GM19324 (cell line): Measurements from ENCODE around the gene SEZ6.

Experiments
- ATAC-seq: cut with Tn5 transposase; IDR thresholded peaks from one replicate; pipeline ENCODE4 v1.9.1; 2021; ENCODE audit warnings: mild to moderate bottlenecking, moderate library complexity; ENCODE audit not compliant: unreplicated experiment, low FRiP score

SEZ6 gene

DNA sequence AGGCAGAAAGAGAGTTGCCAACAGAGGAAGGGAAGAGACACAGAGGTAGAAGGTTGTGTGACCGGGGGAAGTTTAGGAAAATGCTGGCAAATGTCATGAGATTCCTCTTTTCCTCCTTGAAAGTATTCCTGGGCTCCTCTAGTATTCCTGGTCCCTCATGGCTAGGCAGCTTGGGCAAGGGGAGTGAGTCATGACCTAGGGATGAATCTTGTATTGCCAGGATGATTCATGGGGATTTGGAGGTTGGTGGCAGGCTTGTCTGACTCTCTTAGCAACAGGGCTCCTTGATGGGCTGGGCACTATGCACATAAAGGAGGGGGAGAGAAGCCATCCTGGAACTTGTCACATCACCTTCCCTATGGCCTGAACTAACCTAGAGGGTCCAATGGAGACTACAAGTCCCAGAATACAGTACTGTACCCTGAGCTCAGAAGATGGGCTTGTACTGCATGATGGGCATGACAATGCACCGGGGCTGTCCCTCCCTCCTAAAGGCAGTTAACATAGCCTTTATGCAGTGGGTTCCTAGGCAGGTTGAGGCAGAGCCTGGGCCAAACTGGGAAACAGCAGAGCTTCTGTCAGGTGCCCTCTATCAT lies 2.1 kb upstream of the SEZ6 start:
- ATAC-seq: no peak

DNA sequence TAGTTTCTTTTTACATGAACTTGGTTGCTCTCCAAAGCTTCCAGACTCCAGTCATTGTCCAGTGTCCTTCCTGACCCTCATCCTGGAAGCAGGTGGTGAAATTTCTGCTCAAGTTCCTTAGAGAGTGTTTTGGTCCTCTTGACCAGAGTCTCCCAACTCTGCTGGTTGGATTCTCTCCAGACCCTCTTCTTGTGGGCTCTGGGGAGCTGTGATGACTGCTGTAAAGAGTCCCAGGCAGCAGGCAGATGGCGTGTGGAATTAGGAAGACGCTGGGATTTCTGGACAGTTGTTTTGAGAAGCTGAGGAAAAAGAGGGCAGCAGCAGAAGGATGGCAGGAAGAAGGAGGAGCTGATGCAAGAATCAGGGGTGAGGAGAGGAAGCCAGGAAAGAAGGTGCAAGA lies 1.6 kb upstream of the SEZ6 start:
- no peak for ATAC-seq

DNA sequence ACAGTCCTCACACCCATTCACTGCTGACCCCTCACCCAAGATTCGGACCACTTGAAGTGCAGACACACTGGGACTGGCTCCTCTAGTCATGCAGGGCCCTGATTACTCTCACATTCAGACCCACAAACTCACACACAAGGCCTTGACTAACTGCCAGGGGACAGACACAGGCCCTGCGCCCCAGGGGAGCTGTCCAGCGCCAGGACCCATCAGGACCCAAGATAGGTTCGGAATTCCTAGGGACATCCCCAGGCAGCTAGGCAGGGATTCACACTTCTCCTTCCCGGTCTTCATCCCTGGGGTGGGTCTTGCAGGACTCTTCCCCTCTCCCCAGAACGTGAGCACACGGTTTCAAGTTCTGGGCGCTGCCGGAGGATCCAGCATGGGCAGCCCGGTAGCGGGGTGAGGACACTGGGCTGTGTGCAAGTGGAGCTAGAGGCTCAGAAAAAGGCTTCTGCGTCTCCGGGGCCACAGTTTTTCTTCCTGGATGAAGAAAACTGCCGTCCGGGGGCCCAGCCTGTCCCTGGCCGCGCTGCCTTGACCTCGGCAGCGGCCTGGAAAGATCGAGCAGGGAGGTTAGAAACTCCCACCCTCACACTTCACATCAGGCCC lies 1.6 kb downstream of the SEZ6 start:
- ATAC-seq: no peak

DNA sequence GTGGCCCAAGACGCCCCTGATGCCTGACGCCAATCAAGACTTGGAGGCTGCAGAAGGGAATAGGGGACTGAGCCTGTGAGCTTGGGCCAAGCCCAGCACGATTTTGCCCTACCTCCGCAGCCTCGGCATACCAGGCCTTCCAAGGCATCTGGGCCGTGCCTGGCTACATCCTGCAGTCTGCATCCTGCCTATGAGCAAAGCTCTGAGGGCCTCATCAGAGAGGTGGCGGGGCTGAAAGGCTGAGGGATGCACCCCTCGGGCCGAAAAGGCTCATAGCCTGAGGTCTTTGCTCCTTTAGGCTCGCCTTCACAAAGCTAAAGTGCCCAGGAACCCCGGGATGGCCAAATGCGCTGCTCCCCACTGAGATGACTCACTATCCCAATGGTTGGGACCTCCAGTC lies 2.5 kb downstream of the SEZ6 start:
- no peak for ATAC-seq

GRCh38 chr17:29002811-29003210 lies 3.0 kb downstream of the SEZ6 start:
- no peak for ATAC-seq

DNA sequence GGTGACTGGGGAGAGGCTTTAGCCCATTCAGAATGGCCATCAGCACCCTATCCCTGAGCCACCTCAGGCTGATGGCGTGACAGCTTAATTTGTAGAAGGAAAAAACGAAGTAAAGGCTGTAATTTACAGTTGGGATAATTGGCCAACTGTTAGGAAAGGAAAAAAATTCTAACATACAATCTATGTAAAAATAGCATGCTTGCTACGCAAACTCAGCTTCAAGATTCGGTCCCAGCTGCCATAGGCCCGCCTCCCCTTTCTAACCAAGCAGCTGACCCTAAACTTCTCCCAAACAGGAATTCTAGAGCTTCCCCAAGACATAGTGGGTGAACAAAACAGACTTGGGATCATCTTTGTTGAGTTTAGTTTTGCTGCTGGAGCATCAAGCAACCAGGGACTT lies 4.9 kb downstream of the SEZ6 start:
- no peak for ATAC-seq

DNA sequence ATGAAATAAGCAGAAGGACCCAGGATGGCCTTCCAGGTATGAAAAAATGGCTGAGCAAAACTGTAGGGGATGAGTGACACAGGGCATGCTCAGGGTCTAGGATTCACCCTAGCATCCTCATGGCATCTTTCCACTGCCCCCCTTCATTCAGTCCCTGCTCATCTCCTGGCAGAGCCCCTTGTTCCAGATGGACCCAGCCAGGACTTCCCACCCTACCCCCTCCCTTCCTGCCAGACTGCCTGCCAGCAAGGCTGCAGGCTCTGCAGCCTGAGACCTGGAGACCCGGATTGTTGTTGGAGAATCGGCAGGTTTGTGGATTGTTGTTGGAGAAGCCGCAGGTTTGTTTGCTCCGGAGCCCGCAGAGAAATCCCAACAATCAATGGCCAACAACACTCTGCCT lies 6.6 kb downstream of the SEZ6 start:
- ATAC-seq: no peak

- no peak for ATAC-seq
Measured at GRCh38 chr17:28997806-28998205, 8.0 kb downstream of the SEZ6 start.

DNA sequence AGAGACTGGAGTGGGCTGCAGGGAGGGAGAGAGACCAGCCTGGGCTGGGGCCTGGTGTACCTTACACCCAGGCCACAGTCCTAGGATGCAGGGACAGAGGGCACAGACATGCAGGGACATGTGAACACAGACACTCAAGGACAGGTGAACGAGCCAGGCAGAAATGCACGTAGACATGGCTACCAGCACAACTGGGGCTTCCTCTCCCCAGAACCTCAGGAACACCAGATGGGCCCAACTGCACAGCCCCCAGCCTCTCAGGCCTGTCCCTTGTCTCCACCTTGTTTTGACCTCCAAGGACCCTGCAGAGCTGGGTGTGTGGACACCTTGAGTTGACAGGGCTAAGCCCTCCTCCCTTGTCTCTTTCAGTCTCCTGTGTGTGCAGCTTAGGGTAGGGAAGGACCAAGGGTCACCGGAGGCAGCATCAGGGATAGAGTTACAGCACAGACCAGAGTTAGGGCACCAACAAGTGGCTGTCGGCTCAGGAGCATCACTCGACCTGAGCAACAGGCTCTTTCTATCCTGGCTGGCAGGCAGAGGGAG lies 9.2 kb downstream of the SEZ6 start:
- no peak for ATAC-seq

DNA sequence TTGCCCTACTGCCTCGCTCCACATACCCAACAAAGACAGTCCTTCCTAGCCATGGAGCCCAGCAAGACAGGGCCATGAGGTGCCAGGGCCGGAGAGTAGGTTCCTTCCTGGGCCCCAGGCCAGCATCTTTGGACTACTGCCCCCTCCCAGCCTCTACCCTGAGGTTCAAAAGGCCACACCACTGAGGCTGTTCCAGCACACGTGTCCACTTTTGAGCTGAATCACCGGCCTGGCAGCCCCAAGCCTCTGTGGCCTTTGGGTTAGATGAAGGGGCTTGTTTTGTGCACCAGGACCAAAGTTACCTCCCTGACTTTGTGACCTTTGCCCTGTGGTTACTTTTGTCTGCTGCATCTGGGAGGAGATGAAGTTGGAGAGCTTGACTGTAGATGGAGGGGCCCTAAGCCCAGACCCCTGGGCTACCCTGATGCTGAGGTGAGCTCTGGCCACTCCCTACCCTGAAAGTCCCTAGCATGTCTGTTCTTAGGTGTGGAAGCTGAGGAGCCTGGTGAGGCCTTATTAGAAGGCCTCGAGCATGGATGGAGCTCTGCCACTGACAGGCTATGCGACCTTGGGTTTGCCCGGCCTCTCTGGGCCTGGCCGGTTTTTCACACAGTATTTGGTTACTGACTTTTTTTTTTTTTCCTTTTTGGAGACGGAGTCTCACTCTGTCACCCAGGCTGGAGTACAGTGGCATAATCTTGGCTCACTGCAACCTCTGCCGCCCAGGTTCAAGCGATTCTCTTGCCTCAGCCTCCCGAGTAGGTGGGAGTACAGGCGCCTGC lies 12.0 kb downstream of the SEZ6 start:
- ATAC-seq: no peak

DNA sequence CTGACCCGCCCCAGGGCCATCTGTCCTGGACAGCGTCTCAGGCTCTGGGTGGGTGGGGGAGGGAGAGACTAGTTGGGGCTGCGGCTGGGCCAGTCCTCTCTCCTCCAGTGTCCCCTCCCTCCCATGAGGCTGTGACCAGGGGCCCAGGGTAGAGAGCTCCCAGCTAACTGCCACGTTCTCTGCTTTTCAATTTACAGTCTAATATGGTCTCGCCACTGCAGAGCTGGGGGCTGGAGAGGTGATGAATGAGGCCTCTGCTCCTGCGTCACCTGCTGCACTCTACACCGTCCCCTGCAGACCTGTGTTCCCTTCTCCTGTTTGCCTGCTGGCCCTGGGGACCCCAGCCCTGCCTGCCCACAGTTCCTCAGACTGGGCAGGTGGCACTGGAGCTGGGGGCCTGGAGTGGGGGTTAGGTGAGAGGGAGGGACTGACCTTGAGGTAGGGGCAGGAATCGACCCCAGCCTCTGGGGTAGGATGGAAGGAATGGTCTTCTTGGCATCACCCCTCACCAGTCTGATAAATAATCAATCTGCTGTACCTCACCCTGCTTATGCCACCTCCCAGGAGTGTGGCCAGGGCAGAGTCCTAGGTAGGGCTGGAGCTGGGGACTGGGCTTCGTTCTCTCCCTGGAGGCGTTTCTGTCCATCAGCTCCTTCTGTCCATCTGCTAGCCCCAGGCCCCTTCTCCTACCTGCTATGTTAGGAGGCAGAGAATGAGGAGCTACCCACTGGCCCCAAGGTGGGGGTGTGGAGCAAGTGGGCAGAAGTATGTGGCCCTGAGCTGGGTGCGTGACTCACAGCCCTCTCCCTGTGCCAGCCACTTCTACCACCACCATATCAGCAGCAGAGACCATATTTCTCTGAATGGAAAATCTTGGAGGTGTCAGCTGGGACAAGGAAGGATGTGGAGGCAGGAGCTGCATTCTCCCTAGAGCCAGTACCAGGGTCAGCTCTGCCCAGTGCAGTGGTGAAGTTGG lies 12.9 kb downstream of the SEZ6 start:
- no peak for ATAC-seq

- ATAC-seq: no peak
Measured at GRCh38 chr17:28992185-28992584, 13.6 kb downstream of the SEZ6 start.

- no peak for ATAC-seq
Measured at GRCh38 chr17:28991779-28992178, 14.1 kb downstream of the SEZ6 start.

DNA sequence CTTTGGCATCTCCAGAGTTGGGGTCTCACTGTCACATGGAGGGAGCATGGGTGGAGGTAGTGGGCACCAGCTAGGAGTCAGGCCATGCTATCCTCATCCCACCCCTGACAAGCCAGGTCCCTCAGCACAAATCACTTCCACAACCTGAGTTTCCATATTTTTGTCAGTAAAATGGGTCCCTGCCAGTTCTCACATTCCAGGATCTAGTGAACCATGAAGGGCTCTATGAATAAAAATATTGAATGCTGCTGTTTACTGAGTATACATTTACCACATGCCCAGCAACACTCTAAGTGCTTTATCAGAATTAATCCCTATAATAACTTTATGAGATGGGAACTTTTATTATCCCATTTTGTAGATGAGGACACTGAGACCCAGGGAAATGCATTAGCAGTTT lies 16.8 kb downstream of the SEZ6 start:
- no peak for ATAC-seq

DNA sequence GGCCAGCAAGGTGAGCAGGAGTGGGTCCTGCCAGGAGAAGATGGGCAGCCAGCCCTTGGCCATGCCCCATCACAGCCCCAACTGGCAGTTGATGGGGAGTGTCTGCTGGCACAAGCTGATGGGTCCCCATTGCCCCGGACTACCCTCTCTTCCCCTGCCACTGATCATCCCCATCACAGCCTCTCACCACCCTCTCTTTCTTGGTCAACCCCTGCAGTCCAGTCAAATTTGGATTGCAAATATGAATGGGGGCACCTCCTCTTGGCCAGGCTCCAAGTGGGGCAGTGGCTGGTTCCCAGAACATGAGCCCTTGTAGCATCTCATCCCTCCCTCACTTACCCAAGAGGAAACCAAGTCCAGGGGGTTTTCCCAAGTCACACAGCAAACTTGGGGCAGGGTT lies 17.4 kb downstream of the SEZ6 start:
- ATAC-seq: no peak

DNA sequence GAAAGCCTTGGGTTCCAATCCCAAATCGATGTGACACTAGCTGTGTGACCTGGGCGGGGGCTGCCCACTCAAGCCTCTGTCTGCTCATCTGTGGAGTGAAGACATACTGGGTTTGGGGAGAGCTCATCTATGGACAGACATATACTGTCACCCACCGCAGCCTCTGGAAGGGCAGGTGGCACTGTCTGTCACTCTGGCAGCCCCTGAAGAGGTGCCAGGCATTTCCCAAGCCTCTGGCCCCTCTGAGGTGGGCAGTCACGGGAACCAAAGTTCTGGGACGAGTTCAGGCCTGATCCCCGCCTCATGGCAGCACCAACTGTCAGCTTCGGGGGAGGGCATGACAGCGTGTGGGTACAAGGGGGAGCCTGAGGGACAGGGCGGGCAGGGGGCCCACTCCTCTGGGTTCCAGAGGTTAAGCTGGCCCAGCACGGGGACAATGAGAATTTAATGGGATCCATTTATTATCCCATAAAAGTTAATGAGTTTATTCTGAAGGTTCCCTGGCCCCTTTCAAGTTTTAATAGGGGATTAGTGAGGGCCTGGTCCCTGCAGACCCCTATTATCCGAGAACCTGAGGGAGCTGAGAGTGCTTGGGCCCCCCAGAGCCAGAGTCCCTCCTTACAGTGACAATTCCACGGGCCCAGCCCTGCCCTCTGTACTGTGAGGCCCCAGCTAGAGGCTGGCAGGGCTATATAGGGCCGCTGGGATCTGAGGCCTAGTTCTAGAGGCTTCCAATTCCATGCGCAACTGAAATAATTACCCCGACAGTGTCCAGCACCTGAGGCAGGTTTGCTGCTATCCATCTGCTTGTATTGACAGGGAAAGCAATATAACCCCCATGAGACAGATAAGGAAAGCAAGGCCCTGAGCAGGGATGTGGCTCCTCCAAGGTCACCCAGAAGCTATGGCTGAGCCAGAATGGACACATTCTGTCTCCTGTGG lies 18.8 kb downstream of the SEZ6 start:
- ATAC-seq: no peak

GRCh38 chr17:28985950-28986713 lies 19.7 kb downstream of the SEZ6 start:
- ATAC-seq: no peak

- no peak for ATAC-seq
Measured at GRCh38 chr17:28983286-28984230, 22.3 kb downstream of the SEZ6 start.
